ENCODE measurements around the gene TPM2.

- TF ChIP-seq CTCF (IDR thresholded peaks at IDR 0.05) (no peak), EZH2 (IDR thresholded peaks at IDR 0.05) (no peak), EZH2phosphoT487 (IDR thresholded peaks at IDR 0.05) (no peak)
Observed at GRCh38 chr9:35690294-35690613, 529 bp upstream of the TPM2 start.

Data from neural progenitor cell (in vitro differentiated cells).